HG03045 (cell line): ENCODE results near the gene SSNA1.

Source experiments
- ATAC-seq: cut with Tn5 transposase; IDR thresholded peaks from one replicate; pipeline ENCODE4 v1.9.1; 2021; ENCODE audit warnings: mild to moderate bottlenecking, moderate library complexity; ENCODE audit not compliant: unreplicated experiment

SSNA1 gene, protein sequence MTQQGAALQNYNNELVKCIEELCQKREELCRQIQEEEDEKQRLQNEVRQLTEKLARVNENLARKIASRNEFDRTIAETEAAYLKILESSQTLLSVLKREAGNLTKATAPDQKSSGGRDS

GRCh38 chr9:137188490-137189296 is at the start of gene SSNA1, which contains the start of gene ANAPC2:
Gene SSNA1 (plus strand): TSS chr9:137188676. CDS start chr9:137188727, 51 bp downstream.
Gene ANAPC2 (minus strand): TSS chr9:137188560. CDS start chr9:137188532, 28 bp downstream.
- ATAC-seq, result peak; percentile 76

GRCh38 chr9:137138722-137139467 is 49.6 kb upstream of the SSNA1 start, which contains the start of gene GRIN1:
Gene GRIN1 (plus strand): TSS chr9:137139154. CDS start chr9:137139487, 333 bp downstream.
- ATAC-seq, result no peak

DNA sequence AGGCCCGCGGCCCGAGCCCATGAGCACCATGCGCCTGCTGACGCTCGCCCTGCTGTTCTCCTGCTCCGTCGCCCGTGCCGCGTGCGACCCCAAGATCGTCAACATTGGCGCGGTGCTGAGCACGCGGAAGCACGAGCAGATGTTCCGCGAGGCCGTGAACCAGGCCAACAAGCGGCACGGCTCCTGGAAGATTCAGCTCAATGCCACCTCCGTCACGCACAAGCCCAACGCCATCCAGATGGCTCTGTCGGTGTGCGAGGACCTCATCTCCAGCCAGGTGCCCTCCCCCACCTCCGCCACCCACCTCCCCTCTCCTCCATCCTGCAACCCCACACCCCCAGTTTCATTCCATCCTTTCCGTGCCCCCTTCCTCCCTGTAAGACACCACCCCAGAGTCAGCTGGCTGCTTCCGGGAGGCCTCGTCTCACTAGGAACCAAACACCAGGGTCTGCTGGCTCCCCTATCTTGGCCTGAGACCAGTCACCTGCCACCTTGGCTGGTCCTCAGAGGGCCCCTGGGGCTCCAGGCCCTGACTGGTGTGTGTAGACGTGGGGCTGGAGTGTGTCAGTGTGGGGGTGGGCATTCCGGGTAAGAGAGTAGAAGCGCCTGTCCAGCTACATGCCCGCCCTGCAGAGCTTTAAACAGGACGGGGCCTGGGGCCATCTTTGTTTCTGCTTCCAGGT is 48.9 kb upstream of the SSNA1 start:
- no peak for ATAC-seq

DNA sequence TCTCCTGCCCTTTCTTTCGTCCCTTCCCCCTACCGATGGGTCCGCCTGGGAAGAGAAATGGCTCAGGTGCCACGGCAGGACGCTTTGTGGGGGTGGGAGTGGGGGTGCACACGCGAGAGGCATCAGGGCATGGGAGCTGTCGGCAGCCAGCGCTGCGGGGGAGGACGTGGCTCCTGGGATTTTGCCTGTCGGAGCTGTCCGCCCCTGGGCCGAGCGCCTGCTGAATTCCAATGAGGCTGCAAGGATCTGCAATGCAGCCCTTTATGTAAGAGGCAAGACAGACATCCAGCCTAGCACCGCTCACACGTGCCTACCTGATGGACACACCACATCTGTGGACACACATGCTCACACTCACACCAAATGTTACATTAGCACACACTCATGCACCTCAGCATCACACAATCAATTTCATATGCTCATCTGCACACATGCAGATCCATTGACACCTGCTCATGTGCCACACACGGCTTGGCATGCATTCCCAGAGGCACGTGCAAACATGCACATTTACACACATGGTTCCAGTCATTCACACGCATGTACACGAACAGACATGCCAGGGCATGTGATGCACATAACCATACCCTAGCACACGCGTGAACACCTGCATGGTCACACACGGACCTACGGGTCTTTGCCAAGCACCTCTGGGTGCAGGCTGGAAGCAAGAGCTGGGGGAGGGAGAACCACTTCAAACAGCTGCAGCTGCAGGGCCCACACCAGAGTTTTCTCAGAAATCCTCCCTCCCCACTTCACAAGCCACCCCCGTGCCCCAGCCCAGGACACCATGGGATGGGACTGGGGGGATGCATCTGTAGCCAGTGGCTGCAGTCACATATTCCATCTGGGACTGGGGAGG is 48.1 kb upstream of the SSNA1 start:
- no peak for ATAC-seq

DNA sequence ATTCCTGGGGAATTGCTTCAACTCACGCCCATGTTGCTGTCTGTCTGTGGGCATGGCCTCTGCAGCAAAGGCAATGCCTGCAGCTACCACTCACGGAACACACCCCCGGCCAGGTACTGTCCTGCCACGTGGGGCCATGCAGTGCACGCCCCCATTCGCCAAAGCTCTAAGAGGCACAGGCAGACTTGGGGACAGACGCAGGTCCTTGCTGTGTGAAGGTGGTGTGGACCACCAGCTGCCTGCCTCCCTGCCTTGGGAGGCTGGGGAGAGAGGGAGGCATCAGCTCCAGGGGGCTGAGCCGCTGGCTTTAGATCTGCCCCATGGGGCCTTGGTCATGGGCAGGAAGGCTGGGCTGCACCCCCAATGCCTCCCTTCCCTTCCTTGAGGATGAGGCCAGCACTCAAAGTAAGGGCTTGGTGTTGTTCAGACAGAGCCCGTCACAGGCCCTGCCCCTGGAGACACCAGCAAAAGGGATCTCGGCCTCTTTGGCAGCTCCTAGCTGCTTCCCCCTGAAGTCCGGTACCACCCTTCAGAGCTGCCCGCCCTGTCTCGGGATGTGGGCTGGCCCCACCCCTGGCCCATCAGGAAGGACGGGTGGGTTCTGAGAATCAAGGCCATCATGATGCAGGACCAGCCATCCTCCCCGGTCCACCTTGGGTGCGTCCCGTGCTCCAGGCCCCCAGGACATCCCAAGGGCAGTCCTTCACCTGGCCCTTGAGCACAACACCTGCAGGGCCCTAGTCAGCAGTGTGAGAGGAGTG is 47.2 kb upstream of the SSNA1 start:
- ATAC-seq, result no peak

GRCh38 chr9:137141976-137142936 is 46.2 kb upstream of the SSNA1 start:
- no peak for ATAC-seq

- no peak for ATAC-seq
Observed at GRCh38 chr9:137143459-137143858, 45.0 kb upstream of the SSNA1 start.

DNA sequence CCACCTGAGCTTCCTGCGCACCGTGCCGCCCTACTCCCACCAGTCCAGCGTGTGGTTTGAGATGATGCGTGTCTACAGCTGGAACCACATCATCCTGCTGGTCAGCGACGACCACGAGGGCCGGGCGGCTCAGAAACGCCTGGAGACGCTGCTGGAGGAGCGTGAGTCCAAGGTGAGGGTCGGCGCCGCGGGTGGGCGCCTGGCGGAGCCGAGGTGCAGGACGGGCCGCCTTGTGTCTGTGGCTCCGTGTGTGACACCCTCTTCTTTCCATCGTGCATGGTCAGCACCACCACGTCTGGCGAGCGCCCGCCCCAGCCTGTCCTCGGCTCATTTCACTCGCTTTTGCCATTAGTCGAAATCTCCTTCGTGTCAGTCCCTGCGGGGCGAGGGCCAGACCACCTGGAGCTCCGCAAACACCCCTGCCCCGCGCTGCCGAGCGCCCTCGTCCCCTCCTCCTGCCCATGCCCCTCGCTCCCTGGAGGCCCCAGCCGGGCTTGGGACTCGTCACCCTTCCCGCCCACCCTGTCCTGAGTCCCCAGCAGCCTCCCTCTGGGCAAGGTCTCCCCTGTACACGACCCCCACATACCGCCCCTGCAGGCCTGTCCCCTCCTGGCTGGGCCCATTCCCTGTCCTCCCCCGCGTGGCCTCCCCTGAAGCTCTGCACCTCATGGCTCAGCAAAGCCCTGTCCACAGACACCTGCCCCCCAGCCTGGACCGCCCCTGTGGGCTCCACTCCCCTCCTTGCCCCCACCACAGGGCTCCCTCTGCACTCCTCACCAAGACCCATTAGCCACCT is 42.5 kb upstream of the SSNA1 start:
- ATAC-seq, result no peak

DNA sequence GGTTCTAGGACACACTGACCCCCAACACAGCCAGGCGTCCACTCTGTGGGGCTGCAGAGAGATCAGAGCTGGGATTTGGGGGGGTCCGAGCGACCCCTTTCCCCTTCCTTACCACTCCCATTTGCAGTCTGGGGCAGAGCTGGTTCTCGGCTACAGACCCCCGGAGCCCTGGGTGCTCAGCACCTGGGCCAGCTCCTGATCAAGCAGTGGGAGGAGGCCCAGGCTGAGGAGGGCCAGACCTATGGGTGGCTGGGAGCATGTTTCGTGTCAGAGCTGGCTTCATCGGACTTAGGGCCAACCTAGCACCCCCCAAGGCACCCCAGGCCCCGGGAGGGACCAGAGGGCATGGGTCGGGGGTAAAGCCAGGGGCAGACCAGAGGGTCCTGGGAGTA is 42.0 kb upstream of the SSNA1 start:
- no peak for ATAC-seq

GRCh38 chr9:137147091-137147792 is 41.2 kb upstream of the SSNA1 start:
- no peak for ATAC-seq

DNA sequence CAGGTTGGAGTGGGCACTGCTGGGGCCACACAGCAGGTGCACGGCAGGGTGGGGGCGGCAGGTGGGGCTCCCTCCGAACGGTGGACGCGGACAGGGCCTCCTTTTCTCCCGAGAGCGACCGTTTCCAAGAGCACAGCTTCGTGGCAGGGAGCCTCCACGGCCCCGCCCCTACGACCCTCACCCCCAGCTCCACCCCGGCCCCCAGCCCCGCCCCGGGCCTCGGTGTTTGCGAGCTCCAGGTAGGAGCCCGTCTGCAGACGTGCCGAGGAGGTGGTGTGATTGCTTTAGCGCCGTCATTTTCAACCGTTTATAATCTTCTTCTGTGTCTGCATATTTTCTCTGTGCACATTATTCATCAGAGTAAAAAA is 40.7 kb upstream of the SSNA1 start:
- no peak for ATAC-seq

DNA sequence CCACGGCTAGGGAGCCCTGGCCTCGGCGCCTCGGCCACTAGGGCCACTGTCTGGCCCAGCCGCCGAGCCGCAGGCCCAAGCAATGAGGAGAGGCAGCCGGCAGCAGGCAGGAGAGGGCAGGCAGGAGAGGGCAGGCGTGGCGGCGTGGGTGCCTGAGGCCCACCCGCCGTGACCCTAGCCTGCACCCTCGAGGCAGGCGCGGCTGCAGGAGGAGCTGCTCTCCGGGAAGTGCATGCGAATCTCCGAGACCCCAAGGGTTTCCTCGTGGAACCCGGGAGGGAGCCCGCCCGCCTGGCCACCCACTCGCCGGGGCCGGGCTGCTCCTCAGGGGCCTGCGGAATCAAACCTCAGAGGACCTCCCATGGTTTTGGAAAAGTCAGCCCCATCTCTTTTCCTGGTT is 40.2 kb upstream of the SSNA1 start:
- ATAC-seq, result no peak

- no peak for ATAC-seq
Observed at GRCh38 chr9:137148661-137149060, 39.8 kb upstream of the SSNA1 start.

DNA sequence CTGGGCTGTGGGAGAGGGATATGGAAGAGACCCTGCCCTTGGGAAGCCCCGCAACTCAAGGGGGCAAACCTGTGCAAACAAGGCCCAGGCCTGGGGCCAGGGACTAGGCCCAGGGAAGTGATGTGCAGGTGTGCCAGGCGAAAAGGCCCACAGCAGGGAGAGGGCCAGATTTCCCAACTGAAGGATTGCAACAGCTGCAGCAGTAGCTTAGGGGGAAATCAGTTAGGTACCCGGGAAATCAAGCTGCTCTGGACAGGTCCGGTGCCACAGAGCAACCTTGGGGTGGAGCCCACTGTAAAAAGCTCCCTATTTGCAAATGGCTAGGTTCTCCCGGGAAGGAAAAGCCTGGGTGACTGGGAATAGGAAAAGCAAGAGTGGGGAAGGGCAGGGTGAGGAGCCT is 39.1 kb upstream of the SSNA1 start:
- ATAC-seq, result no peak

GRCh38 chr9:137149942-137150616 is 38.4 kb upstream of the SSNA1 start:
- ATAC-seq, result peak; percentile 5
